22Rv1 (cell line): ENCODE data around the gene PARP4.
"Not testable (repeated sequence)": the region's sequence is repeated elsewhere in the genome, so short reads cannot be mapped to it uniquely, and the experiment has no call there.

Source experiments
- H3K27ac ChIP-seq: fragments of 450-650 bp; 2 replicates; pipeline ENCODE4 v1.5.1; 2017
- ZFX ChIP-seq: fragments of 450-650 bp; IDR thresholded peaks from 2 replicates; pipeline ENCODE4 v1.6.1; 2017; ENCODE audit warnings: antibody characterized with exemption, borderline replicate concordance
- TF ChIP-seq, protein P1 (sequence below): fragments of 450-650 bp; IDR thresholded peaks from 2 replicates; pipeline ENCODE4 v1.5.1; 2017; ENCODE audit warnings: mild to moderate bottlenecking

Gene PARP4

GRCh38 chr13:24386816-24387708, 125.5 kb downstream of the PARP4 start:
- H3K27ac ChIP-seq, result no peak overlapping the region
- no peak for TF ChIP-seq ZFX
- TF ChIP-seq, protein P1, sequence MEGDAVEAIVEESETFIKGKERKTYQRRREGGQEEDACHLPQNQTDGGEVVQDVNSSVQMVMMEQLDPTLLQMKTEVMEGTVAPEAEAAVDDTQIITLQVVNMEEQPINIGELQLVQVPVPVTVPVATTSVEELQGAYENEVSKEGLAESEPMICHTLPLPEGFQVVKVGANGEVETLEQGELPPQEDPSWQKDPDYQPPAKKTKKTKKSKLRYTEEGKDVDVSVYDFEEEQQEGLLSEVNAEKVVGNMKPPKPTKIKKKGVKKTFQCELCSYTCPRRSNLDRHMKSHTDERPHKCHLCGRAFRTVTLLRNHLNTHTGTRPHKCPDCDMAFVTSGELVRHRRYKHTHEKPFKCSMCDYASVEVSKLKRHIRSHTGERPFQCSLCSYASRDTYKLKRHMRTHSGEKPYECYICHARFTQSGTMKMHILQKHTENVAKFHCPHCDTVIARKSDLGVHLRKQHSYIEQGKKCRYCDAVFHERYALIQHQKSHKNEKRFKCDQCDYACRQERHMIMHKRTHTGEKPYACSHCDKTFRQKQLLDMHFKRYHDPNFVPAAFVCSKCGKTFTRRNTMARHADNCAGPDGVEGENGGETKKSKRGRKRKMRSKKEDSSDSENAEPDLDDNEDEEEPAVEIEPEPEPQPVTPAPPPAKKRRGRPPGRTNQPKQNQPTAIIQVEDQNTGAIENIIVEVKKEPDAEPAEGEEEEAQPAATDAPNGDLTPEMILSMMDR, result no peak

DNA sequence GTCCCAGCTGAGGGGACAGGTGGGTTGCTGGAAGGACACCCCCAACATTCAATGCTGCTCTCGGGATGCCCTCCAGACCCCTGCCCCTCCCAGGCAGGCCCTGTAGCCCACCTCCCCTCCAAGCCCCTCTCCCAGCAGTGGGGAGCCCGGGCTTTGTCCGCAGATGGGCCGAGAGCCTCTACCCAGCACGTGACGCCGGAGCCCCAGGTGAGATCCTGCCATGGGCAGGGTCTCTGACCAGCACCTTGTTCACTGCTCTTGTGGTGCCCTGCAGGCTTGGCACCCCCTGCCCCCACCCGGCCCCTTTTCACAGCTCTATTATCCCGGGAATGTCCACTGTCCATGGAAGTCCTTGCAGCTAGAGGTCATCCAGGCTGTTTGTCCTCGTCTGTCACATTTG, 126.7 kb downstream of the PARP4 start:
- H3K27ac ChIP-seq, result no peak overlapping the region
- TF ChIP-seq, protein P1, result no peak
- no peak for TF ChIP-seq ZFX

DNA sequence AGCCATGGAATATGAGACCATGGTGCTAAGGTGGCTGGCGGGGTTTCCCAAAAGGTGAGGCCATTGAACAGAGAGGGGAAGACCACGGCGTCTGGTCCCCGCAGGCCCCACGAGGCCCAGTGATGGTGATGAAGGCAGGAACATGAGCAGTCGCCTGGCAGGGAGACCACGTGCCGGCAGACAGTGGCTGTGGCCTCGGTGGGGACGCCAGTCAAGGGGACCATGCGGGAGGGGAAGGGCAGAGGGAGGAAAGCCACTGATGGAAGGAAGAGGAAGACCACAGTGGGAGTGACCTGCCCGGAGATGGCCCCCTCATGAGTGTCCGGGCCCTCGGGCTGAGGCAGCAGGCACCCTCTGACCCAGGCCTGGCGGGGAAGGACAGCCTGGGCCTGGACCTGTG, 127.6 kb downstream of the PARP4 start:
- not testable (repeated sequence) for H3K27ac ChIP-seq

- not testable (repeated sequence) for H3K27ac ChIP-seq
These were observed 128.5 kb downstream of the PARP4 start for GRCh38 chr13:24384091-24384490.

DNA sequence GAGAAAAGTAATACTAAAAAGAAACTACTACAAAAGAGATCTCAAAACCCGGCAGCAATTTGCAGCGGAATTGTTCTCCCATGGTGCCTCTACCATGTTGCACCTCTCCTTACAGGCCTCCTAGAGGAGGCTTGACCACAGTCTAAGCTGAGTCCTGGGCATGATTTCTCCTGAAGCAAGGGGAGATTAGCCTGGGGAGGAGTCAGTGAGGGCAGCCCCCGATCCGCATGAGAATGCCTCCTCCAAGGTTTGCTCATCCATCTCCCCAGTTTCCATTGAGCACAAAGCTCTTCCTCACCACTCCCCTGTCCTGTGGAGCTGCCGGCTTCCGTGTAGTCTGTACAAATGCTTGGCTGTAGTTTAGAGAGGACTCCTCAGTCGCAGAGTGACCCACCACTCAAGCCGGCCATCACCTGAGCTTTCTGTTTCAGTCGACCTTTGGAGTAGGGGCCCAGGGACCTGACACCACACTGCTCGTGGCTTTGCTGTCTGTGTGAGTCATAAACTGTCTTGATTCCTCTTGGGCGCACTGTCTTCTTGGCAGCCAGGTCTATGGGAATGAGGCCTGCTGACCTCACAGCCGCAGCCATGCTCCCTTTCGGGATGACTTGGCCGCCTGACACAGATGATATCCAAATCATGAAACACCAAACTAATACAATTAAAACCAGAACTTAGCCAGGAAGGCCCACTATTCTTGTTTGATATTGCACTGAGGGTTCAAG, 130.9 kb downstream of the PARP4 start:
- H3K27ac ChIP-seq, result no peak overlapping the region
- TF ChIP-seq ZFX, result no peak
- TF ChIP-seq, protein P1, result no peak

GRCh38 chr13:24380881-24381280, 131.7 kb downstream of the PARP4 start:
- not testable (repeated sequence) for H3K27ac ChIP-seq

DNA sequence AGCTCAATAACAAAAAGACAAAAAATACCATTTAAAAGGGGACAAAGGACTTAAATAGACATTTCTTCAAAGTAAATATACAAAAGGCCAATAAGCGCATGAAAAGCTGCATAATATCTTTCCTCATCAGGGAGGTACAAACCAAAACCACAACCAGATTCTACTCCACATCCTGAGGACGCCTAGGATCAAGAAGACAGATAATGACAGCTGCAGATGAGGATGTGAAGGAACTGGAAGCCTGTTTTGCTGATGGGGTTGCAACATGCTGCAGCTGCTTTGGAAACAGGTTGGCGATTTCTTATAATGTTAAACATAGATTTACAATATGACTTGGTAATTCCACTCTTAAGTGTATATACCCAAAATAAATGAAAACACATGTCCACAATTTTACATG, 132.4 kb downstream of the PARP4 start:
- H3K27ac ChIP-seq, result not testable (repeated sequence)

- H3K27ac ChIP-seq, result not testable (repeated sequence)
These were observed 141.3 kb downstream of the PARP4 start for GRCh38 chr13:24371273-24371672.
